H1 (cell line): ENCODE results near the gene SLIT3. TPM values are rescaled to one million over a fixed set of nuclear protein-coding genes. Genes with fewer than 3 reads are reported as not detected.

Experiments
- HDAC6 ChIP-seq: IDR thresholded peaks from one replicate; pipeline ENCODE4 v1.7.1; 2012; ENCODE audit warnings: low read depth, mild to moderate bottlenecking, inconsistent platforms, low read length, moderate library complexity
- PHF8 ChIP-seq: fragments of 200-600 bp; sonication (generic); conservative IDR thresholded peaks from 2 replicates; pipeline ENCODE4 v1.7.1; 2012; ENCODE audit warnings: low read depth, mild to moderate bottlenecking, inconsistent platforms, low read length, moderate library complexity
- RBBP5 ChIP-seq: IDR thresholded peaks from 2 replicates; pipeline ENCODE4 v1.7.1; 2012; ENCODE audit warnings: low read depth, mild to moderate bottlenecking, inconsistent platforms, low read length, moderate library complexity, borderline replicate concordance
- SIN3A ChIP-seq, 2 experiments: IDR thresholded peaks in 1 of 2; conservative IDR thresholded peaks in 1 of 2; 2 replicates each; pipeline ENCODE4 v1.6.1; 2011 to 2012; ENCODE audit warnings: low read length in 2 of 2, improper control_type of control experiment in 1 of 2, low read depth in 1 of 2, mild to moderate bottlenecking in 1 of 2
- TEAD4 ChIP-seq: IDR thresholded peaks from 2 replicates; pipeline ENCODE4 v1.6.1; 2012; ENCODE audit warnings: low read depth, low read length, inconsistent platforms, mixed read lengths
- polyA plus RNA-seq, 7 experiments: library from polyadenylated mRNA; depleted of rRNA in 3 of 7; stranded (reverse) in 5 of 7; unstranded in 2 of 7; fragments of >200 nt in 5 of 7; fragments of 200-250 nt in 2 of 7; gene quantifications; 1 replicate in 5 of 7; 2 replicates in 1 of 7; 4 replicates in 1 of 7; pipeline versions ENCODE4 v1.2.1 to v1.2.3, GENCODE V29; 2011 to 2013; ENCODE audit warnings: missing spikeins in 2 of 7, mixed read lengths in 2 of 7
- total RNA-seq: library from RNA; stranded (reverse); fragmentation: NEBNext Ultra II Directional; extraction: Animal tissue kit (Norgen Biotek cat#: 25700); gene quantifications from 2 replicates; pipeline ENCODE4 v1.2.1, GENCODE V29; 2021

SLIT3 gene
- total and polyA plus RNA-seq, 2 of the 8 experiments (the other 6 are each of a cell fraction or from before 2014, with no cell fraction given): 1.1 to 1.2 TPM

DNA sequence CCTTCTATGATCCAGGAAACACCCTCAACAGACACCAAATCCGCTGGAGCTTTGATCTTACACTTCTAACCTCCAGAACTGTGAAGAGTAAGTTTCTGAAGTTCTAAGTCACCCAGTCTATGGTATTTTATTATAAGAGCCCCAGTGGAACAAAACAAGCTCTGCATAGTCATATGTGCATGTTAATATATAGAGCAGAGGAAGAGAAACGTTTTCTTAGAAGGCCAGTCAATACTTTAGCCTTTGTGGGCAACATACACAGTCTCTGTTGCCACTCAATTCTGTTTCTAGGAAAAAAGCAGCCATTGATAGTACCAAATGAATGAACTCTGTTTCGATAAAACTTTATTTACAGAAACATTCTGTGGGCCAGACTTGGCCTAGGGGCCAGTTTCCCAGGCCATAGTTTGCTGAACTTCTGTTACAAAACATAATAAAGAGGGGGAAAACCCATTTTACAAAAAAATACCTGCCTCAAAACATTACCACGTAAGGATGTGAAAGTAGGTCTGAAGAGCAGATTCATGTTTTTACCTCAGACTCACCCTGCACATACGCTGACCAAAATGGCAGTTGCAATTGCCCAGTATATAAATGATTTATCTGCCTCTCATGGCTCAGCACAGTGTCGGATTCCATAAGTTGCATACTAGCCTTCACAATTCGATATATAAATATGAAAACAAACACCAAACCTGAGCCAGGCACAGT, 350.5 kb downstream of the SLIT3 start (continued):
- TF ChIP-seq SIN3A (conservative IDR thresholded peaks at IDR 0.05 in 1 of 2, IDR thresholded peaks at IDR 0.05 in 1 of 2; ENCODE audit: low read depth in 1 of 2, low read length in 2 of 2) (no peak), TEAD4 (no peak), PHF8 (no peak), RBBP5 (no peak), HDAC6 (no peak)
